Measurements from ENCODE around the gene CAMLG. TPM values are rescaled to one million over a fixed set of nuclear protein-coding genes. Genes with fewer than 3 reads are reported as not detected.

Gene CAMLG
- total RNA-seq, 2 donors from 2014 or later: 23.3 to 25.6 TPM

DNA sequence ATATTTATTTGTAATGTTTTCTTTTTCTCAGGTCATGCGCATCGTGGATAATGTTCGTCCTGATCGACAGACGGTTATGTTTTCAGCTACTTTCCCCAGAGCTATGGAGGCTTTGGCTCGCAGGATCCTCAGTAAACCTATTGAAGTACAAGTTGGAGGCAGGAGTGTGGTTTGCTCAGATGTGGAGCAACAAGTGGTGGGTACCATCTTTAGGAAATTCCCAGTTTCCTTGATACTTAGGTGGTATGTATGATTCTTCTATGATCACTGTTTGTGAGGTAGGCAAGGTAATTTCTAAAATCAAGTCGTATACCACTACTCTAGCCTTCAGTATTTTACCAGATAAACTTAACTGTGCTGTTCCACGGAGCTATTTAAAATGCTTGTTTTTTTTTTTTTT, 56.5 kb downstream of the CAMLG start:
- Histone ChIP-seq H3K36me3 (ENCODE audit: control insufficient read depth, insufficient read depth, low read length) (peaks cover 81% of the 10 kb centered on the region), H3K27ac (ENCODE audit: low read depth, low read length) (no peak overlapping the region), H3K4me1 (ENCODE audit: control insufficient read depth, insufficient read depth, low read length) (no peaks in the 10 kb centered on the region), H3K9me3 (ENCODE audit: control insufficient read depth, low read length) (no peaks in the 10 kb centered on the region), H3K4me3 (ENCODE audit: low read length) (no peak overlapping the region), H3K9ac (ENCODE audit: extremely low read depth, low read length, poor library complexity, severe bottlenecking) (no peak overlapping the region), H3K27me3 (ENCODE audit: control insufficient read depth, insufficient read depth, low read length, poor library complexity, severe bottlenecking) (no peaks in the 10 kb centered on the region)
- TF ChIP-seq, protein P1, sequence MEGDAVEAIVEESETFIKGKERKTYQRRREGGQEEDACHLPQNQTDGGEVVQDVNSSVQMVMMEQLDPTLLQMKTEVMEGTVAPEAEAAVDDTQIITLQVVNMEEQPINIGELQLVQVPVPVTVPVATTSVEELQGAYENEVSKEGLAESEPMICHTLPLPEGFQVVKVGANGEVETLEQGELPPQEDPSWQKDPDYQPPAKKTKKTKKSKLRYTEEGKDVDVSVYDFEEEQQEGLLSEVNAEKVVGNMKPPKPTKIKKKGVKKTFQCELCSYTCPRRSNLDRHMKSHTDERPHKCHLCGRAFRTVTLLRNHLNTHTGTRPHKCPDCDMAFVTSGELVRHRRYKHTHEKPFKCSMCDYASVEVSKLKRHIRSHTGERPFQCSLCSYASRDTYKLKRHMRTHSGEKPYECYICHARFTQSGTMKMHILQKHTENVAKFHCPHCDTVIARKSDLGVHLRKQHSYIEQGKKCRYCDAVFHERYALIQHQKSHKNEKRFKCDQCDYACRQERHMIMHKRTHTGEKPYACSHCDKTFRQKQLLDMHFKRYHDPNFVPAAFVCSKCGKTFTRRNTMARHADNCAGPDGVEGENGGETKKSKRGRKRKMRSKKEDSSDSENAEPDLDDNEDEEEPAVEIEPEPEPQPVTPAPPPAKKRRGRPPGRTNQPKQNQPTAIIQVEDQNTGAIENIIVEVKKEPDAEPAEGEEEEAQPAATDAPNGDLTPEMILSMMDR (conservative IDR thresholded peaks at IDR 0.05): no peak
- Mint-ChIP-seq H3K4me1 (no peaks in the 10 kb centered on the region), H3K27me3 (ENCODE audit: insufficient read depth) (no peaks in the 10 kb centered on the region), H3K27ac (no peak overlapping the region), H3K4me3 (no peak overlapping the region), H3K36me3 (ENCODE audit: low read depth) (peaks cover 76% of the 10 kb centered on the region), H3K9me3 (no peaks in the 10 kb centered on the region)
- no peak for DNase-seq
- 94 to 100% methylated on average over 1 to 8 of the region's 8 CpGs for WGBS, 2 experiments (ENCODE audit: insufficient coverage in 1 of 2, insufficient read length in 1 of 2)

DNA sequence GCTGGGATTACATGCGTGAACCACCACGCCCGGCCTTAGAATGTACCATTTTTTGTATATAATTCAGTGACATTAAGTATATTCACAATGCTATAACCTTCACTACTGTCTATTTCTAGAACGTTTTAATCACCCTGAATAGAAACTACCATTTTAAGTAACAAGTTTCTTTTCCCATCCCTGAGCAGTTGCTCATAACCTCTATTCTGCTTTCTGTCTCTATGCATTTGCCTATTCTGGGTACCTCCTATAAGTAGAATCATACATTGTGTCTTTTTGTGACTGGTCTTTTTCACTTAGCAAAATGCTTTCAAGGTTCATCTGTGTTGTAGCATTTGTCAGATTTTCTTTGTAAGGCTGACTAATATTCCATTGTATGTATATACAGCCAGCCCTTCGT, 60.1 kb downstream of the CAMLG start:
- 92 to 94% methylated on average over 4 to 5 of the region's 5 CpGs for WGBS, 2 experiments (ENCODE audit: insufficient coverage in 1 of 2, insufficient read length in 1 of 2)
- Mint-ChIP-seq H3K4me1 (no peaks in the 10 kb centered on the region), H3K27me3 (ENCODE audit: insufficient read depth) (no peaks in the 10 kb centered on the region), H3K36me3 (ENCODE audit: low read depth) (peaks cover 62% of the 10 kb centered on the region), H3K4me3 (no peak overlapping the region), H3K9me3 (no peaks in the 10 kb centered on the region), H3K27ac (no peak overlapping the region)
- TF ChIP-seq, protein P1 (conservative IDR thresholded peaks at IDR 0.05): no peak
- H3K27ac ChIP-seq (ENCODE audit: low read depth, low read length): no peak overlapping the region
- no peaks in the 10 kb centered on the region for H3K9me3 ChIP-seq (ENCODE audit: control insufficient read depth, low read length)
- DNase-seq: no peak
- no peak overlapping the region for H3K4me3 ChIP-seq (ENCODE audit: low read length)
- no peak overlapping the region for H3K9ac ChIP-seq (ENCODE audit: extremely low read depth, low read length, poor library complexity, severe bottlenecking)
- no peaks in the 10 kb centered on the region for H3K4me1 ChIP-seq (ENCODE audit: control insufficient read depth, insufficient read depth, low read length)
- H3K36me3 ChIP-seq (ENCODE audit: control insufficient read depth, insufficient read depth, low read length): peaks cover 80% of the 10 kb centered on the region
- H3K27me3 ChIP-seq (ENCODE audit: control insufficient read depth, insufficient read depth, low read length, poor library complexity, severe bottlenecking): no peaks in the 10 kb centered on the region

Other genes starting within 250 kb of the CAMLG start
- gene JADE2, start 212.9 kb upstream of the CAMLG start, total RNA-seq: 10 to 100 TPM; 33.9 to 51.9 TPM
- gene SAR1B, start 105.7 kb upstream of the CAMLG start, total RNA-seq: 10 to 100 TPM; 18.4 to 24.2 TPM
- 10 to 100 TPM; 26.5 to 32.1 TPM for gene SEC24A, start 89.8 kb upstream of the CAMLG start, total RNA-seq
- gene DDX46, start 20.2 kb downstream of the CAMLG start, total RNA-seq: 10 to 100 TPM; 78.7 to 79.4 TPM
- 10 to 100 TPM; 33.8 to 41.0 TPM for gene C5orf24, start 107.4 kb downstream of the CAMLG start, total RNA-seq
- 10 to 100 TPM; 34.0 to 37.0 TPM for gene TXNDC15, start 135.8 kb downstream of the CAMLG start, total RNA-seq
- gene PCBD2, start 166.6 kb downstream of the CAMLG start, total RNA-seq: 10 to 100 TPM in 1 of 2 donors, 1 to 10 TPM in 1; 9.1 to 12.6 TPM
- under 1 TPM; 0.64 to 0.68 TPM for gene CATSPER3, start 229.4 kb downstream of the CAMLG start, total RNA-seq

Data from endodermal cell (in vitro differentiated cells).